Stimulated activated CD4-positive, alpha-beta T cell treated with anti-CD3 and anti-CD28 coated beads, Interleukin-2, amount 100 ng/mL, for 4 hours (primary cell): Measurements from ENCODE around the gene THSD7A.
"Not testable (repeated sequence)": the region's sequence is repeated elsewhere in the genome, so short reads cannot be mapped to it uniquely, and the experiment has no call there.

Experiments
- DNase-seq: peaks from one replicate; pipeline ENCODE4 v3.0.0-alpha.2; 2020; ENCODE audit warnings: low read depth

The THSD7A gene

DNA sequence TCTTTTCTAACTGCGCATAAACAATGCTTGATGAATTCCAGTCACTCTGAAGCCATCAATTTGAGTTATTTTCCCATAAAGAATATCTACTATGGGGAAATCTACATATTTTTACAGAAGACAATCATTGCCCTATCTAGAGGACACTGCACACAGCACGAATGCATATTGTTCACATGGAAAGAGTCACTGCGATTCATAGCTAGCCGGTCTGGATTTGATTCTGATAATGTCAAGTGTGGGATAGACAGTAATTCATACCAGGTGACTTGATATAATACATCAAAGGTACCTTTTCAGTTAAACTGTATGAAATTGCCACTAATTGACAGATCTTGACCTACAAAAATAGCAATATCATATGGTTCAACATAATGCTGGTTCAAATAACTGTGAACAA, 255.7 kb downstream of the THSD7A start:
- no peak for DNase-seq

GRCh38 chr7:11573128-11573750, 258.8 kb downstream of the THSD7A start:
- DNase-seq: no peak

- no peak for DNase-seq
Observed at GRCh38 chr7:11570922-11571550, 261.0 kb downstream of the THSD7A start.

- DNase-seq: no peak
Observed at GRCh38 chr7:11570205-11570604, 261.8 kb downstream of the THSD7A start.

DNA sequence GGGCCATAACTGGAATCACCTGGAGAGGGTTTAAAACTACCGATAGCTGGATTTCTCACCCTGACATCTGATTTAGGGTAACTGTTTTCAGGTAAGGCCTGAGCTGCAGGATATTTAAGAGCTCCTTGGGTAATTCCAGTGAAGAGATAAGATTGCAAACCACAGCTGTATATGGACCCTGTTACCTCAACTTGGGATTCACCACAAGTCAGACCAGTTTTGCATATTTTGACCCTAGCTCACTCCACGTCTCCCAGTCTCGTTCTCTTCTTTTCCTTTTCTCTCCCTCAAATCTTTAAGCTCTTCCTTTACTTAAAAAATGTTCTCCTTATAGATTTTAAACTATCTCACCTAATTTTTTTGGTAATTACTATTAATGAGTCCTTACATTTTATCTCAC, 264.4 kb downstream of the THSD7A start:
- DNase-seq: no peak

DNA sequence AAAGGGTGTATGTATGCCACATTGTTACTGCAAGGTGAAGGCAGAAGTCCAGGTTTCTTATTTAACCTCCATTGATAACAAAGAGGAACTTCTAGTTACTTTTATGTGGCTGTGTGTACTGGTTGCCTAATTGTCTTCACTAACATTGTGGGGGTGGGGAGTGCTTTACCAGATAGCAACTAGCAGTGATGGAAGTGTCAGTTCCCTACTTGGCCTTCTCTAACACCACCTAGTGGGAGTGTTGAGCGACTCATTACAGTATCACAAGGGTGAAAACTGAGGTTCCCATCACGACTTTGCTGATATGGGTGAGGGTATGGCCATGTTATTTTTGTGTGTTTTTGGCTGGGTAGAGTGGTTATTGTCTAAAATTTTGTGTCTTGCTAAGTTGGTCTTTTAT, 274.4 kb downstream of the THSD7A start:
- DNase-seq: no peak

GRCh38 chr7:11552676-11553296, 279.2 kb downstream of the THSD7A start:
- no peak for DNase-seq

- no peak for DNase-seq
Observed at GRCh38 chr7:11551470-11551869, 280.5 kb downstream of the THSD7A start.

- DNase-seq: no peak
Observed at GRCh38 chr7:11548532-11548931, 283.5 kb downstream of the THSD7A start.

- DNase-seq: no peak
Observed at GRCh38 chr7:11541330-11541729, 290.7 kb downstream of the THSD7A start.

- DNase-seq: no peak
Observed at GRCh38 chr7:11540271-11540761, 291.7 kb downstream of the THSD7A start.

DNA sequence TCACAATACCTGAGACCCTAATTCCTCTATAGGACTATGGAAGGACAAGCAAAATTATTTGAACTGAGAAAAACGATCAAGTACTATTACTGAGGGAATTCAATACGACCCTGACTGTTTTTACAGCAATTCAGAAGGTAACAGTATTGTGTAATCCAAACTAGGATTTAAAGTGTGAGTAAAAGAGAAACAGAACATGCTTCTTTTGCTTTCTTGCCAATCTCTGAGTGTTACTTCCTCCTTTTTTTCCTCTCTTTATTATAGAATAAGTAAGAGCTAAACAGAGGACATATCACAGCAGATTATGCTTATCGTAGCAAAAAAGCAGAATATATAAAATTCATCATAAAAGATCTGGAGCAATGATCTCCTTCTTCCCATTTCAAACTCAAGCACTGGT, 292.1 kb downstream of the THSD7A start:
- DNase-seq: no peak

GRCh38 chr7:11538751-11539299, 293.2 kb downstream of the THSD7A start:
- DNase-seq: no peak

GRCh38 chr7:11533229-11533820, 298.7 kb downstream of the THSD7A start:
- DNase-seq: no peak

- DNase-seq: no peak
Observed at GRCh38 chr7:11529382-11529781, 302.6 kb downstream of the THSD7A start.

DNA sequence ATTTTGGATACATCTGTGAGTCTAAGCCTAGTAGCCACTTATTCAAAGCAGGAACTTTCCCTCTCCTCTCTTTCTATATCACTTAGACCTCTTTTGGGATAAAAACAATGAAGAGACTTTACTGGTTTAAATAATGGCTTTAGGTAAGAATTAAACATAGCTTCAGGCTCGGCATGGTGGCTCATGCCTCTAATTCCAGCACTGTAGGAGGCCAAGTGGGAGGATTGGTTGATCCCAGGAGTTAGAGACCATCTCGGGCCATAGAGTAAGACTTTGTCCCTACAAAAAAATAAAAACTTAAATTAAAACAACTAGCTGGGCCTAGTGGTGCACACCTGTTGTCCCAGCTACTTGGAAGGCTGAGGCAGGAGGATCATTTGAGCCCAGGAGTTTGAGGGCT, 304.3 kb downstream of the THSD7A start:
- no peak for DNase-seq

DNA sequence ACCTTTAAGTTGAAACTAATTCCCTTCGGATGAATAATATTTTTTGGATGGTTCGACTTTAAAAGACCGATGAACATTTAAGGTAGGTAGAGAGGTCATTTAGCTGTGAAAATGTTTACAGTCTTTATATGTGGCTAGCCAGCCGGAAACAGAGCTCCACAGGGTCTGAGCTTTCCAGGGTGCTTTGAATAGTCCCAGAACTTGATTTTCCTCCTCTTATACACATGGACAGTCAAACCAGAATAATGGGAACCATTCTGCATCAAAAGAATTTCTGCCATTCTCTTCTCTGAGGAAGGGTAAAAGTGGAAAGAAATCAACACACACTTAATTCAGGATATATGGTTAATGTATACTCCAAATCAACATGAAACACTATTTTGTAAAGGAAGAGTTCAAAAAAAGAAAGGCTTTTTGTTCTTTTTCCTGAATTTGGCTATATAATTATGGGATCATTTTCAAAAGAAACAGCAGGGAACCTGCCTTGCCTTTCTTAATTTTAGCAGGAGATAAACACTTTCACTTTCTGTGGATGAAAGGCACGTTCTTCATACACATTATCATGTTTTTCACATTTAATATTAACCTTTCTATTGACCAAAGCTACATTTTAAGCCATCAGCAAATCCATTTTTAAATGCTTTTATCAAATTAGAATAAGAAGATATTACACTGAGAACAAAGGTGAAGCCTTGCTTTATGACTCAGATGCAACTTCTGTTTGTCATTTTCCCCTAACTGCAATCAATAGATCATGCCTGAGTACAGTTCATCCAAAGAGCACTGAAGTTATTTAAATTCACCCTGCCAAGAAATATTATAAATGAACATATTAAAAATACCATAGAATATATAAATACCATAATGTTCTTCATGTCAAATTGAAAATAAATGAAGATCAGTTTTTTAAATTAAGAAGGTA, 307.3 kb downstream of the THSD7A start:
- DNase-seq: no peak

GRCh38 chr7:11521964-11522499, 310.0 kb downstream of the THSD7A start:
- DNase-seq: not testable (repeated sequence)

- DNase-seq: no peak
Observed at GRCh38 chr7:11517853-11518252, 314.1 kb downstream of the THSD7A start.

GRCh38 chr7:11516328-11516727, 315.7 kb downstream of the THSD7A start:
- DNase-seq: no peak

DNA sequence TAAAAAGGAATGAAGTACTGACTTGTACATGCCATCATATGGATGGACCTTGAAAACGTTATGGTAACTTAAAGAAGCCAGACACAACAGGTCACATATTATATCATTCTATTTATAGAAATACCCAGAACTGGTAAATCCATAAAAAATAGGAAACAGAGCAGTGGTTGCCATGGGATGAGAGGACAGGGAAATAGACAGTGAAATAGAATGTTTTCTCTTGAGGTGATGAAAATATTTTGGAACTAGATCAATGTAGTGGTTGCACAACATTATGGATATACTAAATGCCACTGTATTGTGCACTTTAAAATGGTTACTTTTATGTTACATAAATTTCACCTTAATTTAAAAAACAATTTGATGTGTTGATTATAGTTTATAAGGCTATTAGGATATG, 318.5 kb downstream of the THSD7A start:
- no peak for DNase-seq
